Fibroblast of lung (primary cell): Measurements from ENCODE around the gene TMEM134. TPM values are rescaled to one million over a fixed set of nuclear protein-coding genes. Genes with fewer than 3 reads are reported as not detected.
"Not testable (repeated sequence)": the region's sequence is repeated elsewhere in the genome, so short reads cannot be mapped to it uniquely, and the experiment has no call there.

ENCODE experiments used
- DNase-seq, 2 donors: peaks; one replicate each; pipeline versions ENCODE4 v3.0.0 to v3.0.0-alpha.2; 2010; ENCODE audit warnings: low read depth in 2 of 2
- H2AFZ ChIP-seq: 2 replicates; pipeline ENCODE4 v1.5.1; 2012; ENCODE audit warnings: low read length, control low read depth, inconsistent platforms
- H3K27ac ChIP-seq: 2 replicates; pipeline ENCODE4 v1.5.1; 2011; ENCODE audit warnings: low read length, control low read depth; ENCODE audit not compliant: insufficient read depth
- H3K27me3 ChIP-seq: 2 replicates; pipeline ENCODE4 v1.5.1; 2011; ENCODE audit warnings: mild to moderate bottlenecking, low read length; ENCODE audit not compliant: control insufficient read depth, insufficient read depth
- H3K36me3 ChIP-seq: 2 replicates; pipeline ENCODE4 v1.5.1; 2011; ENCODE audit warnings: low read length; ENCODE audit not compliant: control insufficient read depth, insufficient read depth
- H3K4me1 ChIP-seq: 2 replicates; pipeline ENCODE4 v1.5.1; 2011; ENCODE audit warnings: low read length; ENCODE audit not compliant: control insufficient read depth, insufficient read depth; ENCODE audit errors: extremely low read depth
- H3K4me2 ChIP-seq: 2 replicates; pipeline ENCODE4 v1.5.1; 2011; ENCODE audit warnings: low read length, control low read depth; ENCODE audit not compliant: insufficient read depth; ENCODE audit errors: extremely low read depth
- H3K4me3 ChIP-seq, 4 experiments: fragments of 200-600 bp in 1 of 4; sonication (generic) in 1 of 4; replicated peaks in 1 of 4; 2 replicates each; pipeline ENCODE4 v1.5.1; 2011 to 2016; ENCODE audit warnings: low read length in 4 of 4, low read depth in 3 of 4, mild to moderate bottlenecking in 3 of 4, control low read depth in 2 of 4, inconsistent platforms in 1 of 4, mixed read lengths in 1 of 4; ENCODE audit not compliant: insufficient read depth in 1 of 4; ENCODE audit errors: control extremely low read depth in 1 of 4
- H3K79me2 ChIP-seq: 2 replicates; pipeline ENCODE4 v1.5.1; 2012; ENCODE audit warnings: mild to moderate bottlenecking, low read length, inconsistent platforms; ENCODE audit not compliant: control insufficient read depth, insufficient read depth
- H3K9ac ChIP-seq: 2 replicates; pipeline ENCODE4 v1.5.1; 2011; ENCODE audit warnings: mild to moderate bottlenecking, low read length, control low read depth; ENCODE audit not compliant: insufficient read depth
- H3K9me3 ChIP-seq: 2 replicates; pipeline ENCODE4 v1.5.1; 2012; ENCODE audit warnings: low read depth, low read length; ENCODE audit not compliant: control insufficient read depth, insufficient read depth
- H4K20me1 ChIP-seq: 2 replicates; pipeline ENCODE4 v1.5.1; 2011; ENCODE audit warnings: low read length; ENCODE audit not compliant: control insufficient read depth, insufficient read depth; ENCODE audit errors: extremely low read depth
- CTCF ChIP-seq, 2 donors: IDR thresholded peaks in 1 of 2; conservative IDR thresholded peaks in 1 of 2; 1 replicate in 1 of 2; 2 replicates in 1 of 2; pipeline ENCODE4 v1.5.1; 2011 to 2012; ENCODE audit warnings: low read length in 2 of 2, control low read depth in 1 of 2, inconsistent platforms in 1 of 2, low read depth in 1 of 2, mild to moderate bottlenecking in 1 of 2
- EZH2 ChIP-seq: IDR thresholded peaks from 2 replicates; pipeline ENCODE4 v1.5.1; 2012; ENCODE audit warnings: low read length, control low read depth, mild to moderate bottlenecking; ENCODE audit errors: missing control alignments
- polyA plus RNA-seq, 2 donors: library from polyadenylated mRNA; depleted of rRNA in 1 of 2; stranded (reverse) in 1 of 2; unstranded in 1 of 2; fragments of >200 nt; gene quantifications; 2 replicates each; pipeline ENCODE4 v1.2.1, GENCODE V29; 2011 to 2012; ENCODE audit warnings: missing spikeins in 1 of 2
- total RNA-seq: library from RNA; depleted of rRNA; stranded (reverse); fragments of >200 nt; gene quantifications from 2 replicates; pipeline ENCODE4 v1.2.1, GENCODE V29; 2014

The TMEM134 gene
- total and polyA plus RNA-seq, 2 donors (not counting 1 experiment from before 2014, with no cell fraction given) = 11.2 to 22.0 TPM

- Histone ChIP-seq H3K79me2 (no peaks in the 10 kb centered on the region), H3K36me3 (peaks cover 6% of the 10 kb centered on the region), H3K27ac (no peak overlapping the region), H3K4me2 (no peak overlapping the region), H2AFZ (no peak overlapping the region), H3K9me3 (no peaks in the 10 kb centered on the region), H3K4me3 (no peak overlapping the region), H3K27me3 (no peaks in the 10 kb centered on the region), H4K20me1 (no peaks in the 10 kb centered on the region), H3K9ac (no peak overlapping the region), H3K4me1 (peaks cover 7% of the 10 kb centered on the region)
- no peak for TF ChIP-seq EZH2
- no peak for TF ChIP-seq CTCF (conservative IDR thresholded peaks at IDR 0.05 in 1 of 2, IDR thresholded peaks at IDR 0.05 in 1 of 2; ENCODE audit: low read depth in 1 of 2, low read length in 2 of 2)
- no peak for DNase-seq
These were observed 17.6 kb upstream of the TMEM134 start for GRCh38 chr11:67486481-67487195.

- H3K9me3 ChIP-seq, H3K9ac ChIP-seq, H4K20me1 ChIP-seq, H3K4me1 ChIP-seq, H3K4me3 ChIP-seq, H3K36me3 ChIP-seq, H3K79me2 ChIP-seq, H3K27me3 ChIP-seq, H2AFZ ChIP-seq, DNase-seq, H3K4me2 ChIP-seq, H3K27ac ChIP-seq: not testable (repeated sequence)
These were observed 16.9 kb upstream of the TMEM134 start for GRCh38 chr11:67485873-67486361.

- no peak for DNase-seq
- TF ChIP-seq EZH2 (no peak), CTCF (conservative IDR thresholded peaks at IDR 0.05 in 1 of 2, IDR thresholded peaks at IDR 0.05 in 1 of 2; ENCODE audit: low read depth in 1 of 2, low read length in 2 of 2) (no peak)
- Histone ChIP-seq H3K9ac (no peak overlapping the region), H3K9me3 (no peaks in the 10 kb centered on the region), H3K27ac (no peak overlapping the region), H3K4me3 (no peak overlapping the region), H3K4me2 (no peak overlapping the region), H3K27me3 (no peaks in the 10 kb centered on the region), H3K4me1 (peaks cover 7% of the 10 kb centered on the region), H2AFZ (no peak overlapping the region), H3K36me3 (peaks cover 2% of the 10 kb centered on the region), H3K79me2 (no peaks in the 10 kb centered on the region), H4K20me1 (no peaks in the 10 kb centered on the region)
These were observed 15.8 kb upstream of the TMEM134 start for GRCh38 chr11:67484847-67485311.
